ENCODE results near the gene SMIM22.
"Not testable (repeated sequence)": the region's sequence is repeated elsewhere in the genome, so short reads cannot be mapped to it uniquely, and the experiment has no call there.

The SMIM22 gene

DNA sequence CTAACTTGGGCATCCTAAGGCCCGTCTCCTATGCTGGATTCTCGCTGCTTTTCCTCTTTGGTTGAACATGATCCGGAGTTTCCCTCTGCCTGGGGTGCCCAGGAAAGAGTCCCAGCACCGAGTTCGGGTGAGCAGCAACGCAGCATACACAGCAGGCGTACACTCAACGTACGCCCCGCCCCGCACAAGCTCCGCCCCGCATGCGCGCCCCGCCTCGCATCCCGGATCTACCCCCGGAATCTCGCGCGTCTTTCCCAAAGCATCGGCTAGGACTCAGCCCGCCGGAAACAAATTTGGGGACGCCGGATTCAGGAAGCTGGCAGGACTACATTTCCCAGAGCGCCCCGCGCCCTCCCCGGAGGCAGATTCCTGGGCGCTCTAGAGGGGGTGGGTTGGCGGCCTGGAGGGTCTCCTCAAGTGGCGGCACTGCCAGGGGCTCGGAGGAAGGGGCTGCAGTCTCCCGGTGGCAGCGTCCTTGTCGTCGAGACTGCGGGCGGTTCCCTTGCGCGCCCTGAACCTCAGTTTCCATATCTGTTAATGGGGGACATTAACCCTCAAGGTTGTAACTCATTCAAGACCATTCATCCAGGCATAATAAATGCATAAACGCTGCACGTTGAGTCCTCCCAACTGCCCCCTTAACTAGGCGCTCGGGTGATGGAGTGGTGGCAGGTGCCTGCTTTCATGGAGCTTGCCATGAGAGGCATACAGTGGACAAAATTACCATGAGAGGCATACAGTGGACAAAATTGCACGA lies 26.4 kb upstream of the SMIM22 start:
- DNase-seq (ENCODE audit: low spot score) = peak; percentile 94

DNA sequence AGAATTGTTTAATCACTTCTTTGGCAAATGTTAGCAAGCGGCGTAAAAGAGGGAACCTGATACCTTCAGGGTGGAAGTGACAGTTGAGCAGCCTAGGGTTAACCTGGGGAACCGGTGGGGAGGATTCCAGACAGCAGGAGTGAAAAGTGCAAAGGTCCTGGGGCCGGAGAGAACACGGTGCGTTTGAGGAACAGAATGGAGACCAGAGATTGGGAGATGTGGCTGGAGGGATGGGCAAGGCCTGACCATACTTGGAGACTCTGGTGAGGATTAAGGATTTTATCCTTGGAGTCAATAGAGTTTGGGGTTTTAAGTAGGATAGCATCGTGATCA lies 25.9 kb upstream of the SMIM22 start:
- DNase-seq (ENCODE audit: low spot score) = no peak

DNA sequence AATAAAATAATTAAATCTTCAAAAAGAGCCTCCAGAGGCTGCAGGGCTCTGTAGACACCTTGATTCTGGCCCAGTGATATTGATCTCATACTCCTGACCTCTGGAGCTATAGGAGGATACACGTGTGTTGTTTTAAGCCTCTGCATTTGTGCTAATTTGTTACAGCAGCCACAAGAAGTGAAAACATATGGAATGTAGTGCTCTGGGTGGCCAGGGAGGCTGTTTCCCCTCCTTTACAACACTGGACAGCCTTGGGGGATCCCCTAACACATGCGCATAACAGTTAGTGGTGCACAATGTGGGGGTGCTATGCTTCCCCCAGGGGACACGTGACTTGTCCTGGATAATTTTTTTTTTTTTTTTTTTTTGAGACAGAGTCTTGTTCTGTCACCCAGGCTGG lies 23.5 kb upstream of the SMIM22 start:
- no peak for DNase-seq (ENCODE audit: low spot score)

DNA sequence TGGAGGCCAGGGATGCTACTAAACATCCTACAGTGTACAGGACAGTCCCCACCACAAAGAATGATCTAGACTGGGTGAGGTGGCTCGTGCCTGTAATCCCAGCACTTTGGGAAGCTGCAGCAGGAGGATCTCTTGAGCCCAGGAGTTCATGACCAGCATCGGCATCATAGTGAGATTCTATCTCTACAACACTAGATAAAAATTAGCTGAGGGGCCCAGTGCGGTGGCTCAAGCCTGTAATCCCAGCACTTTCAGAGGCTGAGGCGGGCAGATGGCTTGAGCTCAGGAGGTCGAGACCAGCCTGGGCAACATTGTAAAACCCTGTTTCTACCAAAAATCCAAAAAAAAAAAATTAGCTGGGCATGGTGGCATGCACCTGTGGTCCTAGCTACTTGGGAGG lies 22.8 kb upstream of the SMIM22 start:
- DNase-seq (ENCODE audit: low spot score) = no peak

DNA sequence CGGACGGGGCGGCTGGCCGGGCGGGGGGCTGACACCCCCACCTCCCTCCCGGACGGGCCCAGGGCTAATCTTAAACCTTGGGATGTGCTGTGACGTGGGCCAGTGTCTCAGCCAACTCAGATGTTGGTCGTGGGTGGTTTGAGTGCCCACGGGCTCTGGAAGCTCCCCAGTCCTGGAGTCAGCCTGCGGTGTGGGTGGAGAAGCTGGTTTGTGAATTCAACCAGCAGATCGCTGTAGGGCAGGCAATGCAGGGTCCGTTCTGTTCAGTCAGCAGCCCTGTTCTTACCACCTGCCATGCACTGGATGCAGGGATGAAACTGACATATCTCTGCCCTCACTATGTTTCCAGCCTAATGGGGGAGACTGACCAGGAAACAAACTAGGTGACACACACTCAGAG lies 20.2 kb upstream of the SMIM22 start:
- DNase-seq (ENCODE audit: low spot score) = no peak

DNA sequence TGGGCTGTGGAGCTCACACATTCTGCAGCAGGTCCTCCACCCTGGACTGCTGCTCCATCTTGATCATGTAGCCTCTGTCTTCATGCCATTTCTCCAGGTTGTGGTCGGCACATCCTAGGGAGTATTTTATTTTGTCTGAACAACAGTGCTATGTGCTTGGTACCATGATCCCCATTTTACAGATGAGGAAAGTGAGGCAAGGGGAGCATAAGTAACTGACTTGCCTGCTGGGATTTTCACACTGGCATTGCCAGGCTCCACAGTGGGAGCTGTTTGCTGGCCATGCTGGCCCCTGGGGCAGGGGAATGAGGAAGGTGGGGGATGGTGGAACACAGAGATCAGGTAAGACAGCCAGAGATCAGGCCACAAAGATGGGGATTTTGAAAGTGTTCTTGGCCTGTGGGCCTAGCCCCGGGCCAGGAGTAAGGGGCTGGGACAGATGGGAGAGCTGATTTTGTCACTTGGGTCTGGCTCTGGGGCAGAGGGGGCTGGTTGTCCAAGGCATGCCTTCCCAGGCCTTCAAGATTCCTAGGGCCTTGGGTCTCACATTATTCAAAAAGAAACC lies 18.9 kb upstream of the SMIM22 start:
- DNase-seq (ENCODE audit: low spot score) = no peak

DNA sequence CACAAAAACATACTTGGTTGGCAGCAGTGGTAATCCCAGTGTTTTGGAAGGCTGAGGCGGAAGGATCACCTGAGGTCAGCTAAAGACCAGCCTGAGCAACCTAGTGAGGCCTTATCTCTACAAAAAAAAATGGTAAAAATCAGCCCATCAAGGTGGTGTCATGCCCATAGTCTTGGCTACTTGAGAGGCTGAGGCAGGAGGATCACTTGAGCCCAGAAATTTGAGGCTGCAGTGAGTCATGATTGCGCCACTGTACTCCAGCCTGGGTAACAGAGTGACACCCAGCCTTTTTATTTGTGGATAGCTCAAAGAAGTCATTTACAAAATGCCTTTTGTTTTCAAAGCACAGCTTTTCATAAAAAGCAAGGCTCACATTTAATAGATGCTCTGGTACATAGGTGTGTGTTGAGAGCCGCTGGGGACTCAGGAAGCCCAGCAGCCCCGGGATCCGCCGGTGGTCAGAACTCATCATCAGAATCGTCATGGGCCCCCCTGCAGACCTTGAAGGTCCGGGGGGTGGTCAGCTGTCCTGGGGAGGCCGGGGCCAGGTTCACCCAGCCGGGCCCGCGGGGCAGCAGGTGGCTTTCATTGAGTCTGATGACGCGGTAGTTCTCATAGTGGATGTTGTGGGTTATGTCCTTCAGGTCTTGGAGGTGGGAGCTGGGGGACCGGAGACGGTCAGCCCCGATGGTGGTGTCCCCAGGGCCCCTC lies 17.7 kb upstream of the SMIM22 start:
- DNase-seq (ENCODE audit: low spot score) = no peak

DNA sequence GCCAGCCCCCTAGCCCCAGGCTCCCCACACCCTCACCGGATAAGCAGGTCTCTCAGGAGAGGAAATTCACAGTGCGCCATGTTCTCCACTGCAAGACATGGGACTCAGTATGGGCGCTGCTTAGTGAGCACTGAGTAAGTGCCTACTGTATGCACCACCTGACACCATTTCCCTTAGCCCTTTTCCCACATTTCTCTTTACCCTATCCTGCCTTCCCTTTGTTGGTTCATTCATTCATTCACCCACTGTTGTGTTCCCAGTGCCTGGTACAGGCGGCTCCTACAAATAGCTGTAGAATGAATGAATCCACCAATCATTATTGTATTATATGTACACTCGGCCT lies 17.1 kb upstream of the SMIM22 start:
- no peak for DNase-seq (ENCODE audit: low spot score)

DNA sequence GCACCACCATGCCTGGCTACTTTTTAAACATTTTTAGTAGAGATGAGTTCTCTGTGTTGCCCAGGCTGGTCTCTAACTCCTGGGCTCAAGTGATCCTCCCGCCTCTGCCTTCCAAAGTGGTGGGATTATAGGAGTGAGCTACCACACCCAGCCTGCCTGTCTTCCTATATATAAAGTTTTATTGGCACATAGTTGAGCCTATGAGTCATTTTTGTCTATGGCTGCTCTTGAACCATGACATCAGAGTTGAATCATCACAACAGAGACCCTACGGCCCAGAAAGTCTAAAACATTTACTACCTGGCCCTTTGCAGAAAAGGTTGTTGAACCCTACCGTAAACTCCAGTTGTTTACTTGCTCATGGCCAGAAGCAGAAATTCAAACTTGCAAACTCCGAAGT lies 14.9 kb upstream of the SMIM22 start:
- no peak for DNase-seq (ENCODE audit: low spot score)

DNA sequence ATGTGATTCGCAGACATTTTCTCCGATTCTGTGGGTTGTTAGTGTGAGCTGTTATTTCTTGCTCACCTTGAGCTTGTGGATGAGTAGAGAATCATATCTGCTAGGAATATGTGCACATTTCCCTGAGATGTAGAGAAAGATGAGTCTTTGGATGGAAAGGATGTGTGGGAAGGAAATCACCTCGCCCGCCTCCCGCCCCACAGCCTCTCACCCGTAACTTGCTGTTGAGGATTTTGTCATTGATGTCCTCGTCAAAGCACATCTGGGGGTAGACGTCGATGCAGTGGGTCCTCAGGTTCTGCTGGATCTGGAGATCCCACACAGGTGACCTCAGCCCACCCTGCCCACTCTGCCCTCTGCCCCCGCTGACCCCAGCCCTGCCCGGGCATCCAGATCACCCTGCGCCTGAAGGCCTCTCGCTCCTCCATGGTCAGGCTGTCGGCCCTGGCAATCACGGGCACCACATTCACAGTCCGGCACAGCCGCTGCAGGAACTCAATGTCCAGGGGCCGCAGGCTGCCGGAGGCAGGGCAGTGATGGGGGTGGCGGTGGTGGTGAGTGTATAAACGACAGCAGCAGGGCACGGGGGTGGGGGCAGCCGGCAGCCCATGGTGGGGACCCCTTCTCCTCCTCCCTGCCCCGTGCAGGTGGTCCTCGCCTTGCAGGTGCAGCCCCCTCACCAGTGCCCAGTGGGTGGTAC lies 11.8 kb upstream of the SMIM22 start:
- no peak for DNase-seq (ENCODE audit: low spot score)

DNA sequence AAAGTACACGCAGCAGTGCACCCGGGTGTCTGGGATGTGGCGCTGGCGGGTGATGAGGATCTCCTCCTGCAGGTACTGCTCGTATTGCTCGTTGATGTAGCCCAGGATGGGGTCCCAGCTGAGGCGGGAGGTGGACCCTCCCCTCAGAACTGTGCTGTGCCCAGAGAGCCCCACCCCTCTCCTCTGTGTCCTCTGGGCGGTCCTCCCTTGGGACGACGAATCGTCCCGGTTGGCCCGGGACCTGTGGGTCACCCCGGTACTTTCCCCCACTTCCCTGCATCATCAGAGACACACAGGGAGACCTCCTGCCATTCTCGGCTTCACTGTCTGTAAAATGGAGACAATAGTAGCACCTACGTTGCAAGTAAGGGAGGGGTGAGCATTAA lies 11.2 kb upstream of the SMIM22 start:
- DNase-seq (ENCODE audit: low spot score) = no peak

DNA sequence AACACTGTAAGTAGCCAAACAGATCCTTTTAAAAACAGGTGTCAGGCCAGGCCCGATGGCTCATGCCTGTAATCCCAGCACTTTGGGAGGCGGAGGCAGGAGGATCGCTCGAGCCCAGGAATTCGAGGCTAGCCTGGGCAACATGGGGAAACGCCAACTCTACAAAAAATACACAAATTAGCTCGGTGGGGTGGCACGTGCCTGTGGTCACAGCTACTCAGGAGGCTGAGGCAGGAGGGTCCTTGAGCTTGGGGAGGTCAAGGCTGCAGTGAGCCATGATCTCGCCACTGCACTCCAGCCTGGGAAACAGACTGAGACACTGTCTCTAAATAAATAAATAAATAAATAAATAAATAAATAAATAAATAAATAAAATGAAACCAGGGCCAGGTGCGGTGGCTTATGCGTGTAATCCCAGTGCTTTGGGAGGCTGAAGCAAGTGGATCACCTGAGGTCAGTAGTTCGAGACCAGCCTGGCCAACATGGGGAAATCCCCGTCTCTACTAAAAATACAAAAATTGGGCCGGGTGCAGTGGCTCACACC lies 10.7 kb upstream of the SMIM22 start:
- not testable (repeated sequence) for DNase-seq (ENCODE audit: low spot score)

DNA sequence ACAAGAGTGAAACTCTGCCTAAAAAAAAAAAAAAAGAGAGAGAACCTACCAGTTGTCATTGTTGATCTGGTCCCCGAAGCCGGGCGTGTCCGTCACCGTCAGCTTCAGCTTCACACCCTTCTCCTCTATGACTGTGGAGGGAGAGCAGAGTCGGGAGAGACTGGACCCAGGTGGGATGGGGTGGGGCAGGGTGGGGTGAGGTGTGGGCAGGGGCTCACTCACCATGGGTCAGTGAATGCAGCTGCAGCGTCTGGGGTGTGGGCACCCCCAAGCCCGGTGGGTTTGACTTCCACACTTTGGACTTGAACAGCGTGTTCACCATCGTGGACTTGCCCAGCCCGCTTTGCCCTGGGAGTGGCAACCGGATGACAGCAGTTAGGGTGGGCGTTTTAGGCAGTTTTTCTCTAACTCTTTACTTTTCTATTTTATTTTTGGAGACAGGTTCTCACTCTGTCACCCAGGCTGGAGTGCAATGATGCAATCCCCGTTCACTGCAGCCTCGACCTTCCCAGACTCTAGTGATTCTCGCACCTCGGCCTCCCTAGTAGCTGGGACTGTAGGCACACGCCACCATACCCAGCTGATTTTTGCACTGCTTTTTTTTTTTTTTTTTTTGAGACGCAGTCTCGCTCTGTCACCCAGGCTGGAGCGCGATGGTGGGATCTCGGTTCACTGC lies 9.3 kb upstream of the SMIM22 start:
- DNase-seq (ENCODE audit: low spot score) = no peak

DNA sequence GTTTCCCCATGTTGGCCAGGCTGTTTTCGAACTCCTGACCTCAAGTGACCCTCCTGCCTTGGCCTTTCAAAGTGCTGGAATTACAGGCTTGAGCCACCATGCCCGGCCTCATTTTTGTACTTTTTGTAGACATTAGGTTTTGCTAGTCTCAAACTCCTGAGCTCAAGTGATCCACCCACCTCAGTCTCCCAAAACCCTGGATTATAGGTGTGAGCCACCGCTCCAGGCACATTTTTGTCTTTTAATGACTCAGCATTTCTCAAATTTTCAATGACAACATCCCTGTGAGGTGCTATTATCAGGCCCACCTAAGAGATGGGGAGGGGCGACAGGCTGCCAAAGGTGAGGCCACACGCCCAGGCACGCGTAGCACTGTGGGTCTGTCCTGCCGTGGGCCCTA lies 8.1 kb upstream of the SMIM22 start:
- no peak for DNase-seq (ENCODE audit: low spot score)

DNA sequence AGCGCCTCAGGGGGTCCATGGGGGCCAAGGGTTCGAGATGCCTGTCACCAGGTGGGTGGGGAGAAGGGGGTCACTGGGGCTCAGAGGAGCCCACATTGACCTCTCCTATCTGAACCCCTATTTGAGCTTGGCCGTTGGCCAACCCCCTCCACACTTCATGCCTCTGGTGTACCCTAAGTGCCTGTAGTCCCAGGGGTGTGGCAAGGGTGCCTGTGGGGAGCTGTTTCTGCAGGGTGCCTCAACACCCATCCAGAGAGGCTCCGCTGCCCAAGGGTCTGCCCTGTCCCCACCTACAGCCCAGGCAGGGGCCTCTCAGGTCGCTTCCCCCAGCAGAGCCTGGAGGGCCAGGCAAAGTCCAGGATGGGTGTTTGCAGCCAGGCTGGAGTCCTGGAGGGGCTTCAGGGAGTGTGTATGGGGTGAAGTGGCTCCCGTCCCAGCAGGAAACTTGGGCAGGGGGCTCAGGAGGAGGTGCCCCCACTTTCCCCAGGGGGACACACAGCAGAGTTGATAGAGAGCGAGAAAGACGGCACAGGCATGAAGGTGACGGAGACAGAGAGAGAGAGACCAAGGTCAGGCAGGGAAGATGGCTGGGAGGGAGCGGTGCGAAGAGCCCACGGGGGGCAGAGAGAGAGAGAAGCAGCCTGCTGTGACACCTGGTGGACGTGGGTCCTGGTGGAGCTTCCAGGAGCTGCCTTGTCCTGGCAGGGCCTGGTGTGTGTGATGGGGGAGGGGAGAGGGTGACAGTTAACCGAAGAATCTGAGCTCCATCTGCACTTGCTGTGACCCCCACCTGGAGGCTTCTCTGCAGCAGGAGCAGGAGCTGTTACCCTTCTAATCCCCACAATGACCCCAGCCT lies 7.3 kb upstream of the SMIM22 start, which contains the start of gene SEPTIN12:
Gene SEPTIN12, minus strand, starts transcription at position 719 of the 856 bp plus-strand sequence. Its CDS starts 700 bp downstream, at position 19.
- no peak for DNase-seq (ENCODE audit: low spot score)

DNA sequence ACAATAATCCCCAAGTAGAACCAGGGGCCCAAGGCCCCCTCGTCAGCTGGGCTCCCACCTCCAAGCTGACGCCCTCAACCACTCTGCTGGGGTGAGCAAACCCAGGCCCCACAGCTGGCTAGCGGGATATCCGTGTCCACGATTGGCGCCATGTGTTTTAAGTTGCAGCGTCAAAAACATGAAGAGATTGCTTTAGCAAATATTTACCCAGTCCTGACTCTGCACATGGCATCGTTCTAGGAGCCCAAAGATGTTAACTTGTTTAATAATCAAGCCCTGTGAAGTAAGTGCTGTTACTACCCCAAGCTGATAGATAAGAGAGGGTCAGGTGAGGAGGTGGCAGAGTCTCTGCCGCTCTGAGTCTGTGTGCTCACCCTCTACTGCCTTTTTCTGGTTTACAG lies 6.7 kb upstream of the SMIM22 start:
- no peak for DNase-seq (ENCODE audit: low spot score)

DNA sequence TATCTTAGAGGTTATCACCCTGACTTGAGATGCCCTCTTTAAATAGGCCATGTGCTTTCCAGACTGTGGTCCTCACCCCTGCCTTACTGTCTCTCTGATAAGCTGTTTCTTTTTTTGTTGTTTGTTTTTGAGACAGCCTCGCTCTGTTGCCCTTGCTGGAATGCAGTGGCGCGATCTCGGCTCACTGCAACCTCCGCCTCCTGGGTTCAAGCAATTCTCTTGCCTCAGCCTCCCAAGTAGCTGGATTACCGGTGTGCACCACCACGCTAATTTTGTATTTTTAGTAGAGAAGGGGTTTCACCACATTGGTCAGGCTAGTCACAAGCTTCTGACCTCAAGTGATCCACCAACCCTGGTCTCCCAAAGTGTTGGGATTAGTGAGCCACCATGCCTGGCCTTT lies 6.3 kb upstream of the SMIM22 start:
- no peak for DNase-seq (ENCODE audit: low spot score)

DNA sequence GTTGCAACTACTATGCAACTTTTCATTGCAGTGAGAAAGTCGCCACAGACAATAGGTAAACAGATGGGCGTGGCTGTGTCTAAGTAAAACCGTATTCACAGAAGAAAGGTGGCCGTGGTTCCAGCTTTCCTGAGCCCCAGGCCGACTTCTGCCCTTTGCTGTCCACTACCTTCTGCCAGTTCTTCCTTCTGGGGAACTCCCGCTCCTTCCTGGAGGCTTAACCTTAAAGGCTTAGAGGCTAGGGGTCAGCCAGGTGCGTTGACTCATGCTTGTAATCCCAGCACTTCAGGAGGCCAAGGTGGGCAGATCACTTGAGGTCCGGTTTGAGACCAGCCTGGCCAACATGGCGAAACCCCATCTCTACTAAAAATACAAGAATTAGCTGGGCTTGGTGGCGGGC lies 4.9 kb upstream of the SMIM22 start:
- DNase-seq (ENCODE audit: low spot score) = no peak

DNA sequence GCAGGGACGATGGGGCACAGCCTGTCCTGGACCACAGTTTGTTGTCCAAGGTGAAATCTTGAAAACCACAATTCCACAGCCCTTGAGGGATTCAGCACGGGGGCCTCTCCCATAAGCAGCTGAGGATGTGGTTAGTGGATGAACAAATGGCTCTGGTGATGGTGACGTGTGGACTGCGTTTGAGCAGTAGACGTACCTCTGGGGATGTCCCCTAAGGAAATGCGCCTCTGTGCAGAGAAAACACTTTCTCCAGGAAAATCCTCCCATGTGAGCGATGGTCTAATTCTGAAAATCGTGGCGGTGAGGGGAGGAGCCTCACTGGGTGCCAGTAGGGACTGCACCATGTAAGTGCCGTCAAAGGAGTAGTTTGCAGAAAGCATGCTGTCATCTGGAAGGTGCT lies 4.3 kb upstream of the SMIM22 start:
- DNase-seq (ENCODE audit: low spot score) = no peak

DNA sequence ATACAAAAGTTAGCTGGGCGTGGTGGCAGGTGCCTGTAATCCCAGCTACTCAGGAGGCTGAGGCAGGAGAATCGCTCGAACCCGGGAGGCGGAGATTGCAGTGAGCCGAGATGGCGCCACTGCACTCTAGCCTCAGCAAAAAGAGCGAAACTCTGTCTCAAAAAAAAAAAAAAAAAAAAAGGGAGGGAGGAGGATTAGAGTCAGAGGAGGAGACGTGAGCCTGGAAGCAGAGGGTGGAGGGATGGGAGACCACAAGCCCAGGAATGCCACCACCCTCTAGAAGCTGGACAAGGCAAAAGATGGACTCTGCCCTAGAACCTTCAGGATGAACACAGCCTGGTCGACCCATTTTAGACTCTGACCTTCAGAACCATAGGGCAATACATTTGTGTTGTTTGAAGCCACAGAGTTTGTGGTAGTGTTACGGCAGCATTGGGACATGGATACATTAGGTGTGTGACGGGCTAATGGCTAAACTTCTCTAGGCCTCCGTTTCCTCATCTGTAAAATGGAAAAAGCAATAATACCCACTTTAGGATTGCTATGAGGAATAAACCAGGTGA lies 2.1 kb upstream of the SMIM22 start:
- DNase-seq (ENCODE audit: low spot score) = no peak

All from HuH-7.5 (cell line).